ENCODE data around the gene PRPF6. TPM values are rescaled to one million over a fixed set of nuclear protein-coding genes. Genes with fewer than 3 reads are reported as not detected.

Gene PRPF6
- total and polyA plus RNA-seq, 2 of the 13 experiments (the other 11 are each of a cell fraction or from before 2014, with no cell fraction given), result 63.7 to 101 TPM

GRCh38 chr20:63957004-63957689 lies 23.8 kb upstream of the PRPF6 start (continued):
- TF ChIP-seq, protein P1, sequence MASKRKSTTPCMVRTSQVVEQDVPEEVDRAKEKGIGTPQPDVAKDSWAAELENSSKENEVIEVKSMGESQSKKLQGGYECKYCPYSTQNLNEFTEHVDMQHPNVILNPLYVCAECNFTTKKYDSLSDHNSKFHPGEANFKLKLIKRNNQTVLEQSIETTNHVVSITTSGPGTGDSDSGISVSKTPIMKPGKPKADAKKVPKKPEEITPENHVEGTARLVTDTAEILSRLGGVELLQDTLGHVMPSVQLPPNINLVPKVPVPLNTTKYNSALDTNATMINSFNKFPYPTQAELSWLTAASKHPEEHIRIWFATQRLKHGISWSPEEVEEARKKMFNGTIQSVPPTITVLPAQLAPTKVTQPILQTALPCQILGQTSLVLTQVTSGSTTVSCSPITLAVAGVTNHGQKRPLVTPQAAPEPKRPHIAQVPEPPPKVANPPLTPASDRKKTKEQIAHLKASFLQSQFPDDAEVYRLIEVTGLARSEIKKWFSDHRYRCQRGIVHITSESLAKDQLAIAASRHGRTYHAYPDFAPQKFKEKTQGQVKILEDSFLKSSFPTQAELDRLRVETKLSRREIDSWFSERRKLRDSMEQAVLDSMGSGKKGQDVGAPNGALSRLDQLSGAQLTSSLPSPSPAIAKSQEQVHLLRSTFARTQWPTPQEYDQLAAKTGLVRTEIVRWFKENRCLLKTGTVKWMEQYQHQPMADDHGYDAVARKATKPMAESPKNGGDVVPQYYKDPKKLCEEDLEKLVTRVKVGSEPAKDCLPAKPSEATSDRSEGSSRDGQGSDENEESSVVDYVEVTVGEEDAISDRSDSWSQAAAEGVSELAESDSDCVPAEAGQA (IDR thresholded peaks at IDR 0.05; ENCODE audit: low read depth), result no peak
- TF ChIP-seq, protein P1 (CRISPR knock-in tag; IDR thresholded peaks at IDR 0.05; ENCODE audit: borderline replicate concordance), result no peak
- TF ChIP-seq RXRB (CRISPR knock-in tag; IDR thresholded peaks at IDR 0.05; ENCODE audit: borderline replicate concordance), result peak; percentile 63; the same call in 1 of the 2 replicates
- no peak for TF ChIP-seq TMF1 (CRISPR knock-in tag; IDR thresholded peaks at IDR 0.05; ENCODE audit: low read depth)
- TF ChIP-seq ZNF567 (CRISPR knock-in tag; IDR thresholded peaks at IDR 0.05; ENCODE audit: borderline replicate concordance), result 0 out of 2 replicates have a peak, but pooled peaks have one; percentile 84
- 0 out of 2 replicates have a peak, but pooled peaks have one; percentile 5 for TF ChIP-seq ZHX1 (CRISPR knock-in tag; IDR thresholded peaks at IDR 0.05; ENCODE audit: low read depth)
- TF ChIP-seq FOXP1 (IDR thresholded peaks at IDR 0.05), result no peak
- no peak for TF ChIP-seq FOXP1 (CRISPR knock-in tag; IDR thresholded peaks at IDR 0.05)
- no peak for TF ChIP-seq NFE2L1 (CRISPR knock-in tag; IDR thresholded peaks at IDR 0.05; ENCODE audit: borderline replicate concordance)
- TF ChIP-seq ATRX (CRISPR knock-in tag; IDR thresholded peaks at IDR 0.05; ENCODE audit: borderline replicate concordance), result no peak
- 0 out of 2 replicates have a peak, but pooled peaks have one; percentile 35 for TF ChIP-seq ZFP1 (CRISPR knock-in tag; IDR thresholded peaks at IDR 0.05)
- TF ChIP-seq SKIL (CRISPR knock-in tag; IDR thresholded peaks at IDR 0.05; ENCODE audit: borderline replicate concordance), result no peak

Measured in HepG2 (cell line).